GM12891 (cell line): ENCODE results near the gene VWA3B.

ENCODE experiments used
- DNase-seq: peaks from one replicate; pipeline ENCODE4 v3.0.0; 2011; ENCODE audit warnings: low spot score; ENCODE audit not compliant: insufficient read length
- FAIRE-seq: peaks from 2 replicates; lab custom pipeline; 2011; peaks lifted over from hg19 to GRCh38; lab: Jason Lieb, UNC
- PAX5 ChIP-seq: IDR thresholded peaks from 2 replicates; pipeline ENCODE4 v1.6.1; 2011; ENCODE audit warnings: low read length, moderate library complexity, mild to moderate bottlenecking; ENCODE audit not compliant: insufficient read depth, severe bottlenecking
- POLR2A ChIP-seq: IDR thresholded peaks from 2 replicates; pipeline ENCODE4 v1.6.1; 2011; ENCODE audit warnings: low read depth, low read length, control low read depth
- POLR2AphosphoS5 ChIP-seq: IDR thresholded peaks from 2 replicates; pipeline ENCODE4 v1.6.1; 2011; ENCODE audit warnings: low read depth, low read length, control low read depth
- POU2F2 ChIP-seq: IDR thresholded peaks from 2 replicates; pipeline ENCODE4 v1.6.1; 2011; ENCODE audit warnings: low read depth, mild to moderate bottlenecking, control low read depth, low read length, moderate library complexity
- SPI1 ChIP-seq: IDR thresholded peaks from 2 replicates; pipeline ENCODE4 v1.6.1; 2011; ENCODE audit warnings: low read depth, low read length, control low read depth
- TAF1 ChIP-seq: IDR thresholded peaks from 2 replicates; pipeline ENCODE4 v1.6.1; 2011; ENCODE audit warnings: low read depth, low read length, control low read depth

The VWA3B gene

GRCh38 chr2:98219152-98219551 is 132.2 kb downstream of the VWA3B start:
- FAIRE-seq = no peak
- DNase-seq = no peak
- TF ChIP-seq POLR2A = no peak
- no peak for TF ChIP-seq TAF1
- no peak for TF ChIP-seq PAX5
- TF ChIP-seq SPI1 = no peak
- TF ChIP-seq POLR2AphosphoS5 = no peak
- no peak for TF ChIP-seq POU2F2

GRCh38 chr2:98233941-98234340 is 147.0 kb downstream of the VWA3B start:
- DNase-seq (no peak), FAIRE-seq (no peak)
- TF ChIP-seq TAF1 (no peak), PAX5 (no peak), SPI1 (no peak), POU2F2 (no peak), POLR2A (no peak), POLR2AphosphoS5 (no peak)

- DNase-seq = no peak
- no peak for TF ChIP-seq POLR2AphosphoS5
- no peak for TF ChIP-seq TAF1
- TF ChIP-seq SPI1 = no peak
- no peak for TF ChIP-seq PAX5
- no peak for TF ChIP-seq POU2F2
- no peak for TF ChIP-seq POLR2A
- no peak for FAIRE-seq
These were observed 147.8 kb downstream of the VWA3B start for GRCh38 chr2:98234776-98235175.

- DNase-seq (no peak), FAIRE-seq (no peak)
- no peak for TF ChIP-seq POLR2AphosphoS5
- no peak for TF ChIP-seq SPI1
- no peak for TF ChIP-seq POU2F2
- no peak for TF ChIP-seq PAX5
- no peak for TF ChIP-seq POLR2A
- no peak for TF ChIP-seq TAF1
These were observed 150.0 kb downstream of the VWA3B start for GRCh38 chr2:98236935-98237334.

GRCh38 chr2:98240786-98241398 is 153.9 kb downstream of the VWA3B start:
- TF ChIP-seq POU2F2 = no peak
- no peak for TF ChIP-seq POLR2A
- no peak for TF ChIP-seq TAF1
- no peak for TF ChIP-seq SPI1
- no peak for TF ChIP-seq PAX5
- TF ChIP-seq POLR2AphosphoS5 = no peak

GRCh38 chr2:98241592-98241991 is 154.6 kb downstream of the VWA3B start:
- DNase-seq (no peak), FAIRE-seq (no peak)
- no peak for TF ChIP-seq PAX5
- TF ChIP-seq POLR2A = no peak
- no peak for TF ChIP-seq TAF1
- TF ChIP-seq POU2F2 = no peak
- TF ChIP-seq POLR2AphosphoS5 = no peak
- TF ChIP-seq SPI1 = no peak

More at GRCh38 chr2:98240786-98241398, 153.9 kb downstream of the VWA3B start:
- FAIRE-seq = no peak
- no peak for DNase-seq

- DNase-seq (no peak), FAIRE-seq (no peak)
- no peak for TF ChIP-seq PAX5
- TF ChIP-seq POLR2AphosphoS5 = no peak
These were observed 155.0 kb downstream of the VWA3B start for GRCh38 chr2:98242003-98242402.

- DNase-seq (no peak), FAIRE-seq (no peak)
- TF ChIP-seq PAX5 = no peak
- TF ChIP-seq SPI1 = no peak
- TF ChIP-seq POLR2A = no peak
- TF ChIP-seq POU2F2 = no peak
- TF ChIP-seq POLR2AphosphoS5 = no peak
- TF ChIP-seq TAF1 = no peak
These were observed 158.5 kb downstream of the VWA3B start for GRCh38 chr2:98245491-98245890.

GRCh38 chr2:98247383-98247782 is 160.4 kb downstream of the VWA3B start:
- DNase-seq (no peak), FAIRE-seq (no peak)
- TF ChIP-seq POLR2AphosphoS5 (no peak), POU2F2 (no peak), TAF1 (no peak), PAX5 (no peak), SPI1 (no peak), POLR2A (no peak)

- FAIRE-seq (peak; percentile 26), DNase-seq (no peak)
- TF ChIP-seq SPI1 (peak; percentile 29; the same call in 1 of the 2 replicates), POU2F2 (no peak), POLR2A (no peak)
These were observed 165.2 kb downstream of the VWA3B start for GRCh38 chr2:98252038-98252773.
